Nephron (organoid): Measurements from ENCODE around the gene VPS26B.

Experiments used
- H3K27ac Mint-ChIP-seq, 3 experiments: 2 replicates each; pipeline ENCODE4 v1.8.0; 2020; ENCODE audit warnings: mixed read lengths in 3 of 3, mild to moderate bottlenecking in 2 of 3, moderate library complexity in 1 of 3
- H3K27me3 Mint-ChIP-seq: 2 replicates; pipeline ENCODE4 v1.8.0; 2021; ENCODE audit warnings: low read depth, mild to moderate bottlenecking, moderate library complexity, mixed read lengths
- H3K36me3 Mint-ChIP-seq: 2 replicates; pipeline ENCODE4 v1.8.0; 2020; ENCODE audit warnings: low read depth, mixed read lengths
- H3K4me1 Mint-ChIP-seq: 2 replicates; pipeline ENCODE4 v1.8.0; 2020; ENCODE audit warnings: mixed read lengths
- H3K4me3 Mint-ChIP-seq, 3 experiments: 2 replicates each; pipeline ENCODE4 v1.8.0; 2020; ENCODE audit warnings: mild to moderate bottlenecking in 3 of 3, mixed read lengths in 3 of 3, moderate library complexity in 2 of 3
- H3K9me3 Mint-ChIP-seq: 2 replicates; pipeline ENCODE4 v1.8.0; 2020; ENCODE audit warnings: mixed read lengths
- CTCF ChIP-seq, 3 experiments: fragments of 200-600 bp; sonication (generic); IDR thresholded peaks; one replicate each; pipeline ENCODE4 v1.5.0; 2021; ENCODE audit warnings: antibody characterized with exemption in 3 of 3; ENCODE audit not compliant: unreplicated experiment in 3 of 3

Gene VPS26B

DNA sequence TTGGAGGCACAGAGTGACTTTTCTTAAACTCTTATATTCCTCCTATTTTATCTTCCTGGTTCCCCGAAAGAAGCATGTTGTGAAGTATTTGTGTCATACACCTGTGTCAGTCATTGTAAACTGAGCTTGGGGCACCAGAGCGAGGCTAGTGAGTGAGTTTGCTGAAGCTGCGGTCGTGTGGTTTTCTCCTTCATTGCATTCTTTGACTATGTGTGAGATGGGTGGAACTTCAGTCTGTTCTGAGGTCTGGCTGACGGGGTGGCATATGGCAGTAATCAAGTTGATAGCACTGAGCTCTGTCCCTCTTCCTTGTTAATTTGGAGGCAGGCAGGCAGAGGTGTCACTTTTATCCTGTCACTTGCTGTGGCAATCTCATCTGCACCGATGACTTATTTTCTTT, 4.2 kb downstream of the VPS26B start:
- H3K27me3 Mint-ChIP-seq, result no peaks in the 10 kb centered on the region
- no peak overlapping the region for H3K4me3 Mint-ChIP-seq
- TF ChIP-seq CTCF (IDR thresholded peaks at IDR 0.05; ENCODE audit: unreplicated experiment in 3 of 3), result no peak

GRCh38 chr11:134229126-134229790, 4.8 kb downstream of the VPS26B start:
- TF ChIP-seq CTCF (IDR thresholded peaks at IDR 0.05; ENCODE audit: unreplicated experiment in 3 of 3), result no peak
- Mint-ChIP-seq H3K36me3 (peaks cover under 1% of the 10 kb centered on the region), H3K4me3 (peak overlapping the region; percentile 1 to 60 (median 37)), H3K9me3 (no peaks in the 10 kb centered on the region), H3K4me1 (peaks cover 50% of the 10 kb centered on the region), H3K27me3 (no peaks in the 10 kb centered on the region), H3K27ac (peak overlapping the region; percentile 9 to 17 (median 9))

More for the DNA sequence above, 4.2 kb downstream of the VPS26B start:
- no peaks in the 10 kb centered on the region for H3K36me3 Mint-ChIP-seq
- H3K9me3 Mint-ChIP-seq, result no peaks in the 10 kb centered on the region
- H3K27ac Mint-ChIP-seq, result no peak overlapping the region
- peaks cover 50% of the 10 kb centered on the region for H3K4me1 Mint-ChIP-seq

- no peaks in the 10 kb centered on the region for H3K27me3 Mint-ChIP-seq
- no peaks in the 10 kb centered on the region for H3K9me3 Mint-ChIP-seq
- H3K27ac Mint-ChIP-seq, result peak overlapping the region in 2 of 3 experiments; percentile 51 to 59
- peaks cover 10% of the 10 kb centered on the region for H3K36me3 Mint-ChIP-seq
- H3K4me1 Mint-ChIP-seq, result peaks cover 46% of the 10 kb centered on the region
- H3K4me3 Mint-ChIP-seq, result peak overlapping the region in 1 of 3 experiments; percentile 9
- no peak for TF ChIP-seq CTCF (IDR thresholded peaks at IDR 0.05; ENCODE audit: unreplicated experiment in 3 of 3)
Measured at GRCh38 chr11:134230339-134230738, 5.9 kb downstream of the VPS26B start.

- peaks cover 32% of the 10 kb centered on the region for H3K4me1 Mint-ChIP-seq
- no peaks in the 10 kb centered on the region for H3K9me3 Mint-ChIP-seq
- H3K27me3 Mint-ChIP-seq, result no peaks in the 10 kb centered on the region
- H3K27ac Mint-ChIP-seq, result peak overlapping the region in 1 of 3 experiments; percentile 38
- H3K4me3 Mint-ChIP-seq, result no peak overlapping the region
- H3K36me3 Mint-ChIP-seq, result peaks cover 18% of the 10 kb centered on the region
- TF ChIP-seq CTCF (IDR thresholded peaks at IDR 0.05; ENCODE audit: unreplicated experiment in 3 of 3), result no peak
Measured at GRCh38 chr11:134231958-134232659, 7.6 kb downstream of the VPS26B start.

DNA sequence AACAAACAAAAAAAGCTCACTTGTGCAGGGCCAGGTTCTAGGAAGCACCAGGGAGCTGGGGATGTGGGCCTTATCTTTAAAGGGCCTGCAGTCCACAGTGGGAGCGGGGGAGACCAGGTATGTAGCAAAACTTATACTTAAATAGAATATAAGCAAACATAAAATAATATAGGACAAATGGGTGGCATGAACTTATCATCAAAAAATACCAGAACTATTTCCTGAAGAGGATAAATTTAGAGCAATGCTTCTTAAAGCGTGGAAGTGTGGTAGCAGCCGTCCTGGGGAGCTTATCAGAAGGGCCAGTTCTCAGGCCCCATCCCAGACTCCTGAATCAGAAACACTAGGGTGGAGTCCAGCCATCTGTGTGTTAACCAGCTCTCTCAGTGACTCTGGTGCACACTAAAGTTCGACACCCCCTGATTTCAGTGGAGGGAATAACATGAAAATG, 9.3 kb downstream of the VPS26B start:
- TF ChIP-seq CTCF (IDR thresholded peaks at IDR 0.05; ENCODE audit: unreplicated experiment in 3 of 3), result no peak
- Mint-ChIP-seq H3K27ac (no peak overlapping the region), H3K27me3 (no peaks in the 10 kb centered on the region), H3K4me3 (no peak overlapping the region), H3K36me3 (peaks cover 30% of the 10 kb centered on the region), H3K4me1 (peaks cover 23% of the 10 kb centered on the region), H3K9me3 (no peaks in the 10 kb centered on the region)
